CD14-positive monocyte (primary cell): Measurements from ENCODE around the gene FOXA3. TPM values are rescaled to one million over a fixed set of nuclear protein-coding genes. Genes with fewer than 3 reads are reported as not detected.
A peak's percentile ranks its signal among the peaks of the same experiment; 100 is the strongest.

Experiments
- DNase-seq, 3 donors: peaks; one replicate each; pipeline ENCODE4 v3.0.0-alpha.2; 2011 to 2022
- H2AFZ ChIP-seq: 2 replicates; pipeline ENCODE4 v1.6.0; 2012; ENCODE audit warnings: mild to moderate bottlenecking, low read depth, low read length, inconsistent platforms; ENCODE audit not compliant: insufficient read depth, poor library complexity, severe bottlenecking
- H3K27ac ChIP-seq, 2 donors: 1 replicate in 1 of 2; 2 replicates in 1 of 2; pipeline ENCODE4 v1.5.1; 2012 to 2013; ENCODE audit warnings: low read length in 2 of 2, control low read depth in 1 of 2, inconsistent platforms in 1 of 2, low read depth in 1 of 2, mild to moderate bottlenecking in 1 of 2
- H3K27me3 ChIP-seq, 2 donors: one replicate each; pipeline versions ENCODE4 v1.6.0 to v1.6.1; 2011 to 2013; ENCODE audit warnings: low read length in 2 of 2; ENCODE audit not compliant: control insufficient read depth in 2 of 2, insufficient read depth in 2 of 2
- H3K36me3 ChIP-seq, 2 donors: replicated peaks in 1 of 2; 1 replicate in 1 of 2; 2 replicates in 1 of 2; pipeline versions ENCODE4 v1.5.1 to v1.6.1; 2012 to 2013; ENCODE audit warnings: low read length in 2 of 2, control low read depth in 1 of 2, inconsistent platforms in 1 of 2, mild to moderate bottlenecking in 1 of 2; ENCODE audit not compliant: insufficient read depth in 2 of 2, control insufficient read depth in 1 of 2
- H3K4me1 ChIP-seq, 2 donors: 1 replicate in 1 of 2; 2 replicates in 1 of 2; pipeline versions ENCODE4 v1.5.1 to v1.6.1; 2012 to 2013; ENCODE audit warnings: low read length in 2 of 2, control low read depth in 1 of 2, inconsistent platforms in 1 of 2, mild to moderate bottlenecking in 1 of 2, moderate library complexity in 1 of 2; ENCODE audit not compliant: insufficient read depth in 2 of 2, control insufficient read depth in 1 of 2
- H3K4me2 ChIP-seq: replicated peaks from 2 replicates; pipeline ENCODE3; 2012; ENCODE audit warnings: low read length, moderate library complexity, mild to moderate bottlenecking; ENCODE audit not compliant: poor library complexity, severe bottlenecking; ENCODE audit errors: extremely low read depth
- H3K4me3 ChIP-seq, 3 experiments: fragments of 200-600 bp in 1 of 3; sonication (generic) in 1 of 3; replicated peaks in 1 of 3; 1 replicate in 2 of 3; 2 replicates in 1 of 3; pipeline ENCODE4 v1.5.1; 2011 to 2013; ENCODE audit warnings: low read length in 3 of 3, mild to moderate bottlenecking in 3 of 3, control low read depth in 2 of 3, low read depth in 2 of 3, inconsistent platforms in 1 of 3, moderate library complexity in 1 of 3
- H3K79me2 ChIP-seq: 2 replicates; pipeline ENCODE4 v1.6.0; 2012; ENCODE audit warnings: mild to moderate bottlenecking, control low read depth, inconsistent platforms, low read length, moderate library complexity; ENCODE audit not compliant: insufficient read depth
- H3K9ac ChIP-seq: 2 replicates; pipeline ENCODE4 v1.6.0; 2017; ENCODE audit warnings: low read length, mild to moderate bottlenecking; ENCODE audit not compliant: insufficient read depth, poor library complexity, severe bottlenecking
- H3K9me3 ChIP-seq, 2 donors: replicated peaks in 1 of 2; 1 replicate in 1 of 2; 2 replicates in 1 of 2; pipeline versions ENCODE4 v1.5.1 to v1.6.1; 2012 to 2013; ENCODE audit warnings: low read length in 2 of 2, control low read depth in 1 of 2; ENCODE audit not compliant: control insufficient read depth in 1 of 2, insufficient read depth in 1 of 2
- H4K20me1 ChIP-seq: 2 replicates; pipeline ENCODE4 v1.6.0; 2012; ENCODE audit warnings: mild to moderate bottlenecking, low read length, control low read depth, moderate library complexity; ENCODE audit not compliant: insufficient read depth
- H3K27ac Mint-ChIP-seq, 7 donors: one replicate each; pipeline ENCODE4 v1.8.0; 2020; ENCODE audit warnings: mild to moderate bottlenecking in 7 of 7, mixed read lengths in 7 of 7, moderate library complexity in 6 of 7, inconsistent platforms in 2 of 7
- H3K27me3 Mint-ChIP-seq, 3 donors: one replicate each; pipeline ENCODE4 v1.8.0; 2021 to 2022; ENCODE audit warnings: low read depth in 3 of 3, mild to moderate bottlenecking in 3 of 3, mixed read lengths in 3 of 3, moderate library complexity in 3 of 3, inconsistent platforms in 1 of 3
- H3K36me3 Mint-ChIP-seq, 2 donors: one replicate each; pipeline ENCODE4 v1.8.0; 2020; ENCODE audit warnings: mixed read lengths in 2 of 2, inconsistent platforms in 1 of 2, mild to moderate bottlenecking in 1 of 2
- H3K4me1 Mint-ChIP-seq: one replicate; pipeline ENCODE4 v1.8.0; 2020; ENCODE audit warnings: mild to moderate bottlenecking, mixed read lengths
- H3K4me3 Mint-ChIP-seq, 2 donors: one replicate each; pipeline ENCODE4 v1.8.0; 2020; ENCODE audit warnings: mild to moderate bottlenecking in 2 of 2, mixed read lengths in 2 of 2, moderate library complexity in 1 of 2
- H3K9me3 Mint-ChIP-seq, 7 donors: one replicate each; pipeline ENCODE4 v1.8.0; 2020 to 2022; ENCODE audit warnings: mixed read lengths in 7 of 7, mild to moderate bottlenecking in 6 of 7, moderate library complexity in 6 of 7, inconsistent platforms in 2 of 7
- CTCF ChIP-seq: fragments of 200-600 bp; IDR thresholded peaks from one replicate; pipeline ENCODE4 v1.8.0; 2022; ENCODE audit warnings: antibody characterized with exemption, mild to moderate bottlenecking
- WGBS: methylation state at CpG from one replicate; pipeline ENCODE4 v1.1.5; 2013; ENCODE audit warnings: missing lambda C conversion rate; ENCODE audit not compliant: insufficient coverage; 5-methylcytosine and 5-hydroxymethylcytosine counted together
- intact Hi-C, 2 donors: fragments of 100-400 bp; cut with micrococcal nuclease; formaldehyde crosslinking; loops; one replicate each; pipeline versions ENCODE4 v1.15.0 to v1.15.1; 2023
- polyA minus RNA-seq: library from RNA; depleted of rRNA, polyadenylated mRNA; stranded (reverse); fragments of >200 nt; gene quantifications from 2 replicates; pipeline ENCODE4 v1.2.3, GENCODE V29; 2012
- polyA plus RNA-seq, 3 donors: library from polyadenylated mRNA; depleted of rRNA in 1 of 3; unstranded in 2 of 3; stranded (reverse) in 1 of 3; fragments of 300-500 nt in 2 of 3; fragments of >200 nt in 1 of 3; fragmentation: Illumina TruSeq in 2 of 3; gene quantifications; 1 replicate in 2 of 3; 2 replicates in 1 of 3; pipeline ENCODE4 v1.2.3, GENCODE V29; 2012 to 2021
- total RNA-seq, 12 experiments: library from RNA in 1 of 12; stranded (reverse) in 1 of 12; fragments of 120-200 nt in 1 of 12; gene quantifications; one replicate each; pipeline ENCODE4 v1.2.4 and lab custom pipeline; 2013 to 2026; ENCODE audit warnings: mixed read lengths in 6 of 12, inconsistent platforms in 1 of 12

The FOXA3 gene
- not detected for total RNA-seq (2013)
- polyA plus RNA-seq, result not detected
- polyA minus RNA-seq, result not detected in 2 replicates
- total RNA-seq (lab: John Stamatoyannopoulos, UW), result 0 to 0.45 (median 0.05) reads per million in 11 experiments

DNA sequence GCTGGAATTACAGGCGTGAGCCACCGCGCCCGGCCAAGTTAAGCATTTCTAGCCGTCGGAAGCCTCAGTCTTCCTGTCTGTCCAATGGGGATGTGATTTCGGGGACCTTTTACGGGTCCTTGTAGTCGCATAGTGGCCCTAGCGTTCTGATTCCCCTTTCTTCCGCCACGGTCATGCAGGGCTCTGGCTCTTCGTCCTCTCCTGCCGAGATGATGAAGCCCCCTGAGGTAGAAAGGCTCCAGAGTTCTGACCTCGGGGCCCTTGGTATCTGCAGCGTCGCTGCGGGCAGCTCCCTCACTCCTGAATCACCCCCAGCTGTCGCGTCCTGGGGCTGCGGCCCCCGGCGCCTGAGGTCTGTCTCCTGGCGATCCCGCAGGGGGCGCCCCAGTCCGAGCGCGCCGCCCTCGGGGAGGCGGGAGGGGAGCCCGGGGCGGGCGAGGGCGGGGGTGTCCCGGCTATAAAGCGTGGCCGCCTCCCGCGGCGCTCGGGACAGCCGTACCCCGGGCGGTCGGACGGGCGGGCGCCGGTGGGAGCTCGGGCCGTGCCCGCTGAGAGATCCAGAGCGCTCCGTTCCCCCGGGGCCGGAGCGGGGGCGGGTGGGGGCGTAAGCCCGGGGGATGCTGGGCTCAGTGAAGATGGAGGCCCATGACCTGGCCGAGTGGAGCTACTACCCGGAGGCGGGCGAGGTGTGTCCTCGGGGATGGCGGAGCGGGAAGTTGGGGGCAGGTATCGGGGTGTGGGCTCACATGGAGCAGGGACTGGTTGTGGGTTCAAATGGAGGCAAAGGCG, at the start of gene FOXA3:
TSS of gene FOXA3 (plus strand) at position 487 of the 789 bp plus-strand sequence. CDS start at position 618, 131 bp downstream.
- peak within 1 kb of the TSS; percentile 6 to 80 (median 42) for H3K4me3 ChIP-seq
- TF ChIP-seq CTCF, result peak; percentile 82
- peaks cover 37% of the 10 kb centered on the region for H3K79me2 ChIP-seq
- Mint-ChIP-seq H3K4me3 (peak within 1 kb of the TSS; percentile 88 to 92), H3K36me3 (peaks cover 18 to 20% of the 10 kb centered on the region in 2 donors), H3K4me1 (peaks cover 30% of the 10 kb centered on the region), H3K9me3 (peaks cover 0 to 20% (median 10%) of the 10 kb centered on the region in 7 donors), H3K27ac (peak within 1 kb of the TSS in 5 of 7 donors; percentile 33 to 97 (median 97)), H3K27me3 (peaks cover 37 to 55% (median 50%) of the 10 kb centered on the region in 3 donors)
- peaks cover 8 to 11% of the 10 kb centered on the region in 2 donors for H3K36me3 ChIP-seq
- H3K9ac ChIP-seq, result peak within 1 kb of the TSS; percentile 90
- peak within 1 kb of the TSS; percentile 78 for H3K4me2 ChIP-seq
- peaks cover 0 to 8% of the 10 kb centered on the region in 2 donors for H3K9me3 ChIP-seq
- 2% methylated on average over 71 of the region's 71 CpGs for WGBS
- peaks cover 21 to 38% of the 10 kb centered on the region in 2 donors for H3K27me3 ChIP-seq
- peak within 1 kb of the TSS; percentile 87 for H2AFZ ChIP-seq
- H4K20me1 ChIP-seq, result peaks cover 25% of the 10 kb centered on the region
- H3K4me1 ChIP-seq, result peaks cover 27 to 37% of the 10 kb centered on the region in 2 donors
- H3K27ac ChIP-seq, result no peak within 1 kb of the TSS
- intact Hi-C loops, result loop anchor here (1.0 to 10.0 kb wide), 6 partner anchors 22 to 991 kb away; partner anchors contain the start of genes IRF2BP1 (in 2 of the 2), AP2S1 (in 1 of the 2), CCDC61 (in 1 of the 2) and FBXO46 (in 1 of the 2)
- peak; percentile 29 to 68 (median 45) for DNase-seq

- no peak for TF ChIP-seq CTCF
- Mint-ChIP-seq H3K4me3 (peak within 1 kb of the TSS; percentile 39 to 73), H3K36me3 (peaks cover 11 to 13% of the 10 kb centered on the region in 2 donors), H3K27me3 (peaks cover 53 to 69% (median 60%) of the 10 kb centered on the region in 3 donors), H3K27ac (no peak within 1 kb of the TSS), H3K4me1 (peaks cover 10% of the 10 kb centered on the region), H3K9me3 (peaks cover 0 to 13% (median 0%) of the 10 kb centered on the region in 7 donors)
- intact Hi-C loops, result loop anchor here (5.0 kb wide), 1 partner anchor 67 kb away; no protein-coding TSS in a partner anchor
- no peak within 1 kb of the TSS for H2AFZ ChIP-seq
- peaks cover 55% of the 10 kb centered on the region for H4K20me1 ChIP-seq
- DNase-seq, result peak in 1 of 3 donors; percentile 4
- peaks cover 0 to 6% of the 10 kb centered on the region in 2 donors for H3K9me3 ChIP-seq
- no peaks in the 10 kb centered on the region for H3K79me2 ChIP-seq
- H3K27me3 ChIP-seq, result peaks cover 11 to 48% of the 10 kb centered on the region in 2 donors
- peak within 1 kb of the TSS in 1 of 3 experiments; percentile 23 for H3K4me3 ChIP-seq
- peaks cover 8 to 12% of the 10 kb centered on the region in 2 donors for H3K36me3 ChIP-seq
- no peak within 1 kb of the TSS for H3K9ac ChIP-seq
- H3K4me1 ChIP-seq, result peaks cover 15% of the 10 kb centered on the region in 2 donors
- H3K4me2 ChIP-seq, result peak within 1 kb of the TSS; percentile 46
- no peak within 1 kb of the TSS for H3K27ac ChIP-seq
- 18% methylated on average over 40 of the region's 40 CpGs for WGBS
Observed at GRCh38 chr19:45814851-45815480, 49.2 kb upstream of the FOXA3 start, which contains the start of gene RSPH6A. RSPH6A (minus strand) TSS chr19:45815308; CDS start chr19:45815176, 132 bp downstream.
